Neural crest cell (in vitro differentiated cells): ENCODE measurements around the gene PPP3CB. TPM values are rescaled to one million over a fixed set of nuclear protein-coding genes. Genes with fewer than 3 reads are reported as not detected.

Source experiments
- DNase-seq: peaks from one replicate; pipeline ENCODE4 v3.0.0; 2021; ENCODE audit warnings: low read depth, mixed read lengths, low spot score
- H3K27ac Mint-ChIP-seq: one replicate; pipeline ENCODE4 v1.8.0; 2021; ENCODE audit warnings: mild to moderate bottlenecking, mixed read lengths; ENCODE audit not compliant: unreplicated experiment
- H3K27me3 Mint-ChIP-seq: 2 replicates; pipeline ENCODE4 v1.8.0; 2021; ENCODE audit warnings: low read depth, mild to moderate bottlenecking, mixed read lengths
- H3K36me3 Mint-ChIP-seq: 2 replicates; pipeline ENCODE4 v1.8.0; 2021; ENCODE audit warnings: low read depth, mild to moderate bottlenecking, mixed read lengths
- H3K4me1 Mint-ChIP-seq: 2 replicates; pipeline ENCODE4 v1.8.0; 2021; ENCODE audit warnings: mixed read lengths
- H3K4me3 Mint-ChIP-seq: one replicate; pipeline ENCODE4 v1.8.0; 2021; ENCODE audit warnings: mild to moderate bottlenecking, mixed read lengths
- H3K9me3 Mint-ChIP-seq: 2 replicates; pipeline ENCODE4 v1.8.0; 2021; ENCODE audit warnings: mixed read lengths
- CTCF ChIP-seq: fragments of 200-600 bp; sonication (generic); conservative IDR thresholded peaks from 2 replicates; pipeline ENCODE4 v1.5.0; 2021; ENCODE audit warnings: antibody characterized with exemption, mild to moderate bottlenecking
- total RNA-seq: library from RNA; stranded (reverse); gene quantifications from 2 replicates; pipeline ENCODE4 v1.2.1, GENCODE V29; 2021

PPP3CB gene
- total RNA-seq, 1 donor from 2014 or later: 45.6 TPM

- H3K27me3 Mint-ChIP-seq: peaks cover 12% of the 10 kb centered on the region
- H3K27ac Mint-ChIP-seq: no peak overlapping the region
- H3K4me1 Mint-ChIP-seq: peaks cover 23% of the 10 kb centered on the region
- H3K36me3 Mint-ChIP-seq: peaks cover 3% of the 10 kb centered on the region
- no peak for DNase-seq
- peak overlapping the region; percentile 92 for H3K4me3 Mint-ChIP-seq
- no peaks in the 10 kb centered on the region for H3K9me3 Mint-ChIP-seq
- TF ChIP-seq CTCF: peak; percentile 31
These were observed 81.4 kb downstream of the PPP3CB start for GRCh38 chr10:73414230-73414945.

- peak; percentile 48 for TF ChIP-seq CTCF
- Mint-ChIP-seq H3K4me1 (peaks cover 30% of the 10 kb centered on the region), H3K27ac (peak within 1 kb of the TSS; percentile 73), H3K27me3 (peaks cover 12% of the 10 kb centered on the region), H3K9me3 (no peaks in the 10 kb centered on the region), H3K4me3 (peak within 1 kb of the TSS; percentile 92), H3K36me3 (peaks cover 3% of the 10 kb centered on the region)
- peak; percentile 75 for DNase-seq
These were observed 82.1 kb downstream of the PPP3CB start, which contains the start of gene ANXA7 for GRCh38 chr10:73413528-73414229. Gene ANXA7, minus strand, starts transcription at chr10:73414058. Its CDS starts 13,202 bp downstream, at chr10:73400856.

- no peak for TF ChIP-seq CTCF
- peaks cover 31% of the 10 kb centered on the region for H3K4me1 Mint-ChIP-seq
- H3K4me3 Mint-ChIP-seq: peak overlapping the region; percentile 84
- peak; percentile 14 for DNase-seq
- no peaks in the 10 kb centered on the region for H3K36me3 Mint-ChIP-seq
- H3K9me3 Mint-ChIP-seq: no peaks in the 10 kb centered on the region
- peak overlapping the region; percentile 73 for H3K27ac Mint-ChIP-seq
- peaks cover 12% of the 10 kb centered on the region for H3K27me3 Mint-ChIP-seq
These were observed 82.7 kb downstream of the PPP3CB start for GRCh38 chr10:73413108-73413527.

GRCh38 chr10:73410897-73411296, 84.9 kb downstream of the PPP3CB start:
- peak overlapping the region; percentile 56 for H3K4me3 Mint-ChIP-seq
- no peaks in the 10 kb centered on the region for H3K36me3 Mint-ChIP-seq

More at GRCh38 chr10:73410897-73411296, 84.9 kb downstream of the PPP3CB start:
- Mint-ChIP-seq H3K9me3 (no peaks in the 10 kb centered on the region), H3K27ac (no peak overlapping the region), H3K27me3 (peaks cover 12% of the 10 kb centered on the region), H3K4me1 (peaks cover 31% of the 10 kb centered on the region)
- TF ChIP-seq CTCF: no peak
- no peak for DNase-seq
